Activated CD8-positive, alpha-beta memory T cell treated with anti-CD3 and anti-CD28 coated beads for 36 hours (primary cell): Measurements from ENCODE around the gene CACNA1B. TPM values are rescaled to one million over a fixed set of nuclear protein-coding genes. Genes with fewer than 3 reads are reported as not detected.
"Not testable (repeated sequence)": the region's sequence is repeated elsewhere in the genome, so short reads cannot be mapped to it uniquely, and the experiment has no call there.

Experiments
- CTCF ChIA-PET: fragments of 350-600 bp; sonication (Branson Sonifier 250); formaldehyde crosslinking; loops from one replicate; lab custom pipeline; 2021; ENCODE audit warnings: antibody characterized with exemption; lab: Charles Lee
- POLR2A ChIA-PET: fragments of 350-600 bp; sonication (Branson Sonifier 250); formaldehyde crosslinking; loops from one replicate; lab custom pipeline; 2021; ENCODE audit warnings: antibody characterized with exemption; lab: Charles Lee
- total RNA-seq, 2 experiments: library from RNA; stranded (reverse); gene quantifications; one replicate each; pipeline ENCODE4 v1.2.3, GENCODE V29; 2021

The CACNA1B gene
- total RNA-seq, 2 experiments from 2014 or later: not detected

GRCh38 chr9:138129318-138129717, 251.7 kb downstream of the CACNA1B start:
- CTCF ChIA-PET: not testable (repeated sequence)
- POLR2A ChIA-PET: interaction anchor here (0.7 kb wide), 1 partner anchor 57 kb away, joined by 3 read pairs; no protein-coding TSS in a partner anchor

GRCh38 chr9:138132946-138133705, 255.5 kb downstream of the CACNA1B start:
- CTCF ChIA-PET, POLR2A ChIA-PET: not testable (repeated sequence)

- CTCF ChIA-PET, POLR2A ChIA-PET: not testable (repeated sequence)
These were observed 257.0 kb downstream of the CACNA1B start for GRCh38 chr9:138134581-138134980.

- CTCF ChIA-PET, POLR2A ChIA-PET: not testable (repeated sequence)
These were observed 261.5 kb downstream of the CACNA1B start for GRCh38 chr9:138139096-138139495.

- CTCF ChIA-PET, POLR2A ChIA-PET: not testable (repeated sequence)
These were observed 263.4 kb downstream of the CACNA1B start for GRCh38 chr9:138140980-138141379.

GRCh38 chr9:138142528-138143244, 265.1 kb downstream of the CACNA1B start:
- POLR2A ChIA-PET, CTCF ChIA-PET: not testable (repeated sequence)

GRCh38 chr9:138143491-138143890, 265.9 kb downstream of the CACNA1B start:
- POLR2A ChIA-PET: not testable (repeated sequence)

GRCh38 chr9:138147556-138147955, 270.0 kb downstream of the CACNA1B start:
- POLR2A ChIA-PET, CTCF ChIA-PET: not testable (repeated sequence)

More at GRCh38 chr9:138143491-138143890, 265.9 kb downstream of the CACNA1B start:
- CTCF ChIA-PET: not testable (repeated sequence)

- POLR2A ChIA-PET: not testable (repeated sequence)
These were observed 272.4 kb downstream of the CACNA1B start for GRCh38 chr9:138149672-138150656.

GRCh38 chr9:138155788-138156187, 278.2 kb downstream of the CACNA1B start:
- CTCF ChIA-PET, POLR2A ChIA-PET: not testable (repeated sequence)

More at GRCh38 chr9:138149672-138150656, 272.4 kb downstream of the CACNA1B start:
- CTCF ChIA-PET: not testable (repeated sequence)

GRCh38 chr9:138166793-138167192, 289.2 kb downstream of the CACNA1B start:
- POLR2A ChIA-PET, CTCF ChIA-PET: not testable (repeated sequence)
